H1 (cell line): ENCODE results near the gene KLK8. TPM values are rescaled to one million over a fixed set of nuclear protein-coding genes. Genes with fewer than 3 reads are reported as not detected.

Experiments used
- CTCF ChIA-PET: fragments of 300-600 bp; sonication (Branson Sonifier 250); formaldehyde crosslinking; loops from one replicate; lab custom pipeline; 2021; ENCODE audit not compliant: partially characterized antibody; lab: Charles Lee
- POLR2A ChIA-PET: fragments of 300-600 bp; sonication (Branson Sonifier 250); formaldehyde crosslinking; loops from one replicate; lab custom pipeline; 2021; ENCODE audit warnings: inconsistent platforms; ENCODE audit not compliant: partially characterized antibody; lab: Charles Lee
- DNase-seq, 2 experiments: peaks; one replicate each; pipeline versions ENCODE4 v3.0.0 to v3.0.0-alpha.2; 2010 to 2022; ENCODE audit warnings: low spot score in 2 of 2, low read depth in 1 of 2, mixed read lengths in 1 of 2
- FAIRE-seq: peaks from 2 replicates; lab custom pipeline; 2011; peaks lifted over from hg19 to GRCh38; lab: Jason Lieb, UNC
- H2AFZ ChIP-seq: 2 replicates; pipeline ENCODE4 v1.8.1; 2012; ENCODE audit warnings: low read length, inconsistent platforms
- H2AK5ac ChIP-seq: 2 replicates; pipeline ENCODE4 v1.6.1; 2013; ENCODE audit warnings: low read depth, low read length
- H2BK120ac ChIP-seq: replicated peaks from 2 replicates; pipeline ENCODE3; 2013; ENCODE audit warnings: low read depth, low read length, inconsistent platforms
- H2BK12ac ChIP-seq: 2 replicates; pipeline ENCODE4 v1.6.1; 2013; ENCODE audit warnings: low read depth, low read length
- H2BK15ac ChIP-seq: 2 replicates; pipeline ENCODE4 v1.6.1; 2013; ENCODE audit warnings: low read length
- H2BK20ac ChIP-seq: 2 replicates; pipeline ENCODE4 v1.6.1; 2013; ENCODE audit warnings: low read length
- H2BK5ac ChIP-seq: 2 replicates; pipeline ENCODE4 v1.6.1; 2013; ENCODE audit warnings: low read depth, low read length
- H3K14ac ChIP-seq: 2 replicates; pipeline ENCODE4 v1.6.1; 2013; ENCODE audit warnings: inconsistent platforms; ENCODE audit not compliant: insufficient read length
- H3K18ac ChIP-seq: 2 replicates; pipeline ENCODE4 v1.6.1; 2013; ENCODE audit warnings: low read length; ENCODE audit errors: extremely low read depth
- H3K23ac ChIP-seq: 2 replicates; pipeline ENCODE4 v1.6.1; 2013; ENCODE audit warnings: inconsistent platforms; ENCODE audit not compliant: insufficient read length
- H3K23me2 ChIP-seq: 2 replicates; pipeline ENCODE4 v1.6.1; 2013; ENCODE audit warnings: low read depth, low read length
- H3K27ac ChIP-seq: 2 replicates; pipeline ENCODE4 v1.6.1; 2011; ENCODE audit warnings: low read depth, low read length, inconsistent platforms
- H3K27me3 ChIP-seq, 4 experiments: replicated peaks in 1 of 4; 1 replicate in 1 of 4; 2 replicates in 3 of 4; pipeline versions ENCODE4 v1.6.1 to v1.8.1; 2011 to 2013; ENCODE audit warnings: low read length in 3 of 4, mild to moderate bottlenecking in 3 of 4, inconsistent platforms in 2 of 4, mixed read lengths in 2 of 4, moderate library complexity in 1 of 4; ENCODE audit not compliant: control insufficient read depth in 3 of 4, insufficient read depth in 3 of 4; ENCODE audit errors: extremely low read depth in 1 of 4
- H3K36me3 ChIP-seq, 4 experiments: 2 replicates each; pipeline versions ENCODE4 v1.6.1 to v1.8.1; 2011 to 2013; ENCODE audit warnings: mild to moderate bottlenecking in 4 of 4, low read length in 3 of 4, moderate library complexity in 2 of 4, control low read depth in 1 of 4, inconsistent platforms in 1 of 4; ENCODE audit not compliant: insufficient read depth in 4 of 4, control insufficient read depth in 2 of 4
- H3K4ac ChIP-seq: replicated peaks from 2 replicates; pipeline ENCODE3; 2013; ENCODE audit warnings: low read length, low read depth, mixed read lengths, inconsistent platforms; ENCODE audit not compliant: insufficient read length
- H3K4me1 ChIP-seq, 4 experiments: replicated peaks in 1 of 4; 1 replicate in 1 of 4; 2 replicates in 3 of 4; pipeline versions ENCODE4 v1.6.1 to v1.8.1; 2011 to 2013; ENCODE audit warnings: low read length in 3 of 4, inconsistent platforms in 2 of 4, mixed read lengths in 1 of 4; ENCODE audit not compliant: insufficient read depth in 4 of 4, control insufficient read depth in 3 of 4
- H3K4me2 ChIP-seq, 2 experiments: 2 replicates each; pipeline versions ENCODE4 v1.6.1 to v1.8.1; 2011 to 2013; ENCODE audit warnings: low read depth in 2 of 2, low read length in 2 of 2, control low read depth in 1 of 2, inconsistent platforms in 1 of 2, mild to moderate bottlenecking in 1 of 2; ENCODE audit not compliant: insufficient read depth in 1 of 2
- H3K4me3 ChIP-seq, 4 experiments: fragments of 200-600, 300-600 bp in 1 of 4; sonication (generic), shearing (Covaris generic), sonication (Bioruptor Twin) in 1 of 4; 2 replicates each; pipeline versions ENCODE4 v1.5.1 to v1.8.1; 2011 to 2016; ENCODE audit warnings: low read length in 4 of 4, low read depth in 3 of 4, control low read depth in 2 of 4, inconsistent platforms in 2 of 4, mild to moderate bottlenecking in 2 of 4, mixed read lengths in 1 of 4, moderate library complexity in 1 of 4; ENCODE audit not compliant: insufficient read depth in 2 of 4; ENCODE audit errors: extremely low read depth in 1 of 4
- H3K56ac ChIP-seq: replicated peaks from 2 replicates; pipeline ENCODE3; 2013; ENCODE audit warnings: low read depth, mild to moderate bottlenecking, mixed read lengths, low read length, inconsistent platforms; ENCODE audit not compliant: insufficient read length
- H3K79me1 ChIP-seq: 2 replicates; pipeline ENCODE4 v1.6.1; 2013; ENCODE audit warnings: low read depth, low read length, control low read depth
- H3K79me2 ChIP-seq, 2 experiments: 2 replicates each; pipeline versions ENCODE4 v1.6.1 to v1.8.1; 2012 to 2013; ENCODE audit warnings: low read length in 2 of 2, mild to moderate bottlenecking in 2 of 2, inconsistent platforms in 1 of 2; ENCODE audit not compliant: insufficient read depth in 2 of 2, control insufficient read depth in 1 of 2
- H3K9ac ChIP-seq, 4 experiments: replicated peaks in 1 of 4; 1 replicate in 1 of 4; 2 replicates in 3 of 4; pipeline versions ENCODE4 v1.6.1 to v1.8.1; 2011 to 2013; ENCODE audit warnings: low read depth in 3 of 4, low read length in 3 of 4, control low read depth in 2 of 4, mild to moderate bottlenecking in 2 of 4, moderate library complexity in 2 of 4, inconsistent platforms in 1 of 4; ENCODE audit errors: extremely low read depth in 1 of 4
- H3K9me3 ChIP-seq, 2 experiments: 2 replicates each; pipeline versions ENCODE4 v1.6.1 to v1.8.1; 2012 to 2013; ENCODE audit warnings: mild to moderate bottlenecking in 2 of 2, moderate library complexity in 2 of 2, control low read depth in 1 of 2, inconsistent platforms in 1 of 2, low read depth in 1 of 2, low read length in 1 of 2, mixed read lengths in 1 of 2; ENCODE audit not compliant: insufficient read depth in 2 of 2
- H4K20me1 ChIP-seq, 2 experiments: replicated peaks in 1 of 2; 2 replicates each; pipeline versions ENCODE3 to v1.8.1; 2011 to 2013; ENCODE audit warnings: inconsistent platforms in 2 of 2, low read length in 2 of 2, mild to moderate bottlenecking in 1 of 2; ENCODE audit not compliant: insufficient read depth in 2 of 2, control insufficient read depth in 1 of 2
- H4K5ac ChIP-seq: 2 replicates; pipeline ENCODE4 v1.6.1; 2013; ENCODE audit warnings: low read length, low read depth, mixed read lengths, inconsistent platforms; ENCODE audit not compliant: insufficient read length
- H4K8ac ChIP-seq: 2 replicates; pipeline ENCODE4 v1.8.0; 2013; ENCODE audit warnings: mild to moderate bottlenecking, moderate library complexity, low read length, inconsistent platforms; ENCODE audit not compliant: insufficient read depth; ENCODE audit errors: extremely low read depth
- H4K91ac ChIP-seq: replicated peaks from 2 replicates; pipeline ENCODE3; 2013; ENCODE audit warnings: low read length, mixed read lengths, inconsistent platforms; ENCODE audit not compliant: insufficient read length
- BCL11A ChIP-seq, 2 experiments: IDR thresholded peaks; one replicate each; pipeline ENCODE4 v1.6.1; 2011; ENCODE audit warnings: low read depth in 2 of 2, low read length in 2 of 2, mild to moderate bottlenecking in 2 of 2
- GABPA ChIP-seq: IDR thresholded peaks from 2 replicates; pipeline ENCODE4 v1.6.1; 2011; ENCODE audit warnings: mild to moderate bottlenecking, low read length, moderate library complexity, borderline replicate concordance; ENCODE audit not compliant: insufficient read depth
- POLR2A ChIP-seq, 2 experiments: IDR thresholded peaks; 1 replicate in 1 of 2; 2 replicates in 1 of 2; pipeline ENCODE4 v1.6.1; 2011; ENCODE audit warnings: low read depth in 2 of 2, low read length in 2 of 2, mild to moderate bottlenecking in 2 of 2; ENCODE audit errors: control extremely low read depth in 1 of 2
- WGBS, 2 experiments: shearing (Covaris generic) in 1 of 2; methylation state at CpG; one replicate each; pipeline versions ENCODE4 v1.1.6 to v1.1.7; 2013 to 2015; ENCODE audit warnings: low lambda C conversion rate in 2 of 2, mixed read lengths in 2 of 2, inconsistent platforms in 1 of 2, low coverage in 1 of 2, missing lambda C conversion rate in 1 of 2; ENCODE audit not compliant: insufficient replicate concordance in 2 of 2, insufficient coverage in 1 of 2, insufficient read length in 1 of 2; ENCODE audit errors: extremely low coverage in 1 of 2, missing lambda C conversion rate in 1 of 2; 5-methylcytosine and 5-hydroxymethylcytosine counted together
- polyA plus RNA-seq, 7 experiments: library from polyadenylated mRNA; depleted of rRNA in 3 of 7; stranded (reverse) in 5 of 7; unstranded in 2 of 7; fragments of >200 nt in 5 of 7; fragments of 200-250 nt in 2 of 7; gene quantifications; 1 replicate in 5 of 7; 2 replicates in 1 of 7; 4 replicates in 1 of 7; pipeline versions ENCODE4 v1.2.1 to v1.2.3, GENCODE V29; 2011 to 2013; ENCODE audit warnings: missing spikeins in 2 of 7, mixed read lengths in 2 of 7
- total RNA-seq: library from RNA; stranded (reverse); fragmentation: NEBNext Ultra II Directional; extraction: Animal tissue kit (Norgen Biotek cat#: 25700); gene quantifications from 2 replicates; pipeline ENCODE4 v1.2.1, GENCODE V29; 2021

The KLK8 gene
- total and polyA plus RNA-seq, 2 of the 8 experiments (the other 6 are each of a cell fraction or from before 2014, with no cell fraction given): 2.9 to 3.6 TPM

GRCh38 chr19:50947123-50947522, 54.3 kb downstream of the KLK8 start:
- Histone ChIP-seq H2BK120ac (no peak overlapping the region), H3K23me2 (peaks cover 4% of the 10 kb centered on the region; the same call in 1 of the 2 replicates), H3K9me3 (no peaks in the 10 kb centered on the region), H2AFZ (no peak overlapping the region), H3K79me2 (no peaks in the 10 kb centered on the region), H4K8ac (no peak overlapping the region), H4K20me1 (no peaks in the 10 kb centered on the region), H2BK20ac (no peak overlapping the region), H3K56ac (no peak overlapping the region), H4K5ac (no peak overlapping the region), H3K9ac (no peak overlapping the region), H3K23ac (no peak overlapping the region), H3K18ac (no peak overlapping the region), H3K14ac (no peak overlapping the region), H2BK12ac (no peak overlapping the region), H2BK15ac (no peak overlapping the region), H3K4me2 (no peak overlapping the region), H3K79me1 (no peaks in the 10 kb centered on the region), H3K4me3 (no peak overlapping the region), H2BK5ac (no peak overlapping the region), H3K27me3 (peaks cover 0 to 3% (median 0%) of the 10 kb centered on the region in 4 experiments; a peak in 1 of 7 replicates), H3K4ac (no peak overlapping the region), H3K36me3 (no peaks in the 10 kb centered on the region), H3K27ac (no peak overlapping the region), H2AK5ac (no peak overlapping the region), H3K4me1 (peaks cover 0 to 2% (median 0%) of the 10 kb centered on the region in 4 experiments; a peak in 1 of 7 replicates), H4K91ac (no peak overlapping the region)
- ChIA-PET POLR2A (interaction anchor here (1.2 kb wide), 1 partner anchor 25 kb away, joined by 4 read pairs; no protein-coding TSS in a partner anchor), CTCF (interaction anchor here (1.2 to 3.4 kb wide), 3 partner anchors 70 to 149 kb away, joined by 3 to 14 read pairs (median 12); no protein-coding TSS in a partner anchor)
- WGBS, 2 experiments: 66% methylated on average over 4 of the region's 4 CpGs; no CpG with 5 or more reads in 1 of the 2 experiments
- no peak for DNase-seq
- FAIRE-seq: no peak
- TF ChIP-seq BCL11A (IDR thresholded peaks at IDR 0.05; ENCODE audit: low read depth in 2 of 2, low read length in 2 of 2) (no peak), POLR2A (IDR thresholded peaks at IDR 0.05; ENCODE audit: control extremely low read depth in 1 of 2, low read depth in 2 of 2, low read length in 2 of 2) (no peak), GABPA (no peak)
